GM21515 (cell line): Measurements from ENCODE around the gene ANO3.
"Not testable (repeated sequence)": the region's sequence is repeated elsewhere in the genome, so short reads cannot be mapped to it uniquely, and the experiment has no call there.

Experiments used
- ATAC-seq: cut with Tn5 transposase; IDR thresholded peaks from one replicate; pipeline ENCODE4 v1.9.1; 2021; ENCODE audit not compliant: unreplicated experiment

ANO3 gene

DNA sequence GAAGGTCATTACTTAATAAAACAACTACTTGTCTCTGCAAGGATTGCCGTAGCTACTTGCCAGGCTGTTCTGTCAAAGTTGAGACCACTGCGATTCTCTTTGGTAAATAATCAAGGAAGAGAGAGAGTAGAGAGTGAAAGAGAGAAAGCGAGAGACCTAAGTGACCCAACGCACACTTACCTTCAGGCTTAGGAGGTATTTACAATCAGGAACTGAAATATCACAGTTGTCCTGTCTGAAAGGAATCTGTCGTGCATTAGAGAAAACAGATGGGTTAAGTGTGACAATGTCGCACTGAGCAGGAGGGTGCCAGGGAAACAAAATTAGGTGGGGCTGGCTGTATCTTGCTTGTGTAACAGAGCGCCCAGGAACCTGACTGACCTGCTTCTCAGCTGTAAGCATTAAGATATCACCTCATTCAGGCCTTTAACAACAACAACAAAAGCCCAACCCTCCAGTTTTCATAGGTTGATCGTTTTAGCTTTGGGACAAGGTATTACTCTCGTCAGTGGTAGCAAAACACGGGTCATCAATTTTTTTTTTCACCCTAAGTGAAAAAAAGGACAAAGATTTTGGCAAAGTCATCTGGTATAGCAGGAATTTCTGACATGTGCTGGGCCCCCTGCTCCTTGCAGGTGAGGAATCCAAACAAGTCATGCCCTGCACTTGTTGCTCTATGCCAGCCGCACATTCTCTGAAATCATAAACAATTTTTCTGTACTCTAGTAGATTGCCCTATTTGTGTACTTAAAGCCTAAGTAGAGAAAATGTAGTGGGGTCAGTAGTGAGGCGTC lies 240.1 kb downstream of the ANO3 start, which contains the start of gene MUC15:
Gene MUC15 (minus strand): TSS at position 403 of the 794 bp plus-strand sequence. CDS start 5,169 bp downstream, outside the sequence.
- ATAC-seq = no peak

DNA sequence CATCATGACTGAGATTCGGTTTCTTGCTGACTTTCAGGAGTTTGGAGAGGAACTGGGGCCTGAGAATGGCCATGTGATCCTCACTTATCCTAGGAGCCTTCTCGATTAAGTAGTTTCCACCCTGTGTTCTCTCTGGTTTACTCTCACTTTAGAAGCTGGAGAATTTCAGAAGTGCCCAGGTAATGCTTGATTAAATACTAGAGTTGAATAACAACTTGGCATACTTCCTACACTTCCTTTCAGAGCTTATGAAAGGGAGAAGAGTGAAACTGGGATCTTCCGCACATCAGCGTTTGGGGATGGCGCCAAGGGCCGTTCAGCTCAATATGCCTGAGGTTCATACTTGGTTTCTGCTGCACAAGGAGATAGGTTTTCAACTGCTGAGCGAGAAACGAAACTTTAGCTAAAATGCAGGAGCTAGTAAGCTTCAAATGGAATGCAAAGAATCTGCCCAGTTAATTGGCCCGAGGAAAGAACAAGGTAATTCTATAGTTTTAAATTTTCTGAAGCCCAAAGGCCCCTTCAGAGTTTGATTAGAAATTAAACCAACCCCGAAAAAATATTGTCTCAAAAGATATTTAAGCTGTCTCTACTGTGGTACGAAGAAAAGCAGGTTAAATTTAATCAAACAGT lies 241.0 kb downstream of the ANO3 start:
- no peak for ATAC-seq

DNA sequence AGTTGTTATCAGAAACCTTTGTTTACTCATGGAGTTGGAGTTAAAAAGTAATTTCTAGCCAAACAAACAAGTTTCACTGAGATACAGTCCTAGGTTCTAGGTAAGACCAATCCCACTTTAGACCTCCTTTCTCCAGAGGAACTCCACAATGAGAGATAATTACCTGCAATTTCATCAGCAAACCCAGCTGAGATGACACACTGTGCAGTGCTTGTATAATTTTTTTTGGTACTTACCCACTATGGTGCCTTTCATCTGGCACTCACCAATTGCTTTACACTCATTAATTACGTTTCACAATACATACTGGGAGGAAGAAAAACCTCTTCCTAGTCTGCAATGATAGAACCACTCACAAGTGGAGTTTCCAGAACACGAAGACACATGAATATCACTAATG lies 242.0 kb downstream of the ANO3 start:
- ATAC-seq = no peak

DNA sequence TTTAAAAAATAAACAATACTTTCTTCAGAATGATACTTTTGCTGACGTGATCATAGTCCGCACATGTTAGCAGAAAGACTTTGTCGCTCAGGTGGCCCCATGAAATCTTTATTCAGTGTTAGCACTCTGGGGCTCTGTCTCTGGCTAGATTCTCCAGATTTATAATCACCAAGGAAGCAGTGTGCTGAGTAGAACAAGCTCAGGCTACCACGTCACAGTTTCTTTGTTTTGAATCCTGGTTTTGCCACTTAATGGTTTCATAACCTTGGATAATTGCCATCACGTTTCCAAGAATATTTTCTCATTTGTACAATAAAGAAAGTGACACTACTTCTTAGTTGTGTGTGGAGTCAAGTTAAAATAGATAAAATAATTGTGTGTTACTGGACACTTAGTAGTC lies 244.0 kb downstream of the ANO3 start:
- ATAC-seq = no peak

DNA sequence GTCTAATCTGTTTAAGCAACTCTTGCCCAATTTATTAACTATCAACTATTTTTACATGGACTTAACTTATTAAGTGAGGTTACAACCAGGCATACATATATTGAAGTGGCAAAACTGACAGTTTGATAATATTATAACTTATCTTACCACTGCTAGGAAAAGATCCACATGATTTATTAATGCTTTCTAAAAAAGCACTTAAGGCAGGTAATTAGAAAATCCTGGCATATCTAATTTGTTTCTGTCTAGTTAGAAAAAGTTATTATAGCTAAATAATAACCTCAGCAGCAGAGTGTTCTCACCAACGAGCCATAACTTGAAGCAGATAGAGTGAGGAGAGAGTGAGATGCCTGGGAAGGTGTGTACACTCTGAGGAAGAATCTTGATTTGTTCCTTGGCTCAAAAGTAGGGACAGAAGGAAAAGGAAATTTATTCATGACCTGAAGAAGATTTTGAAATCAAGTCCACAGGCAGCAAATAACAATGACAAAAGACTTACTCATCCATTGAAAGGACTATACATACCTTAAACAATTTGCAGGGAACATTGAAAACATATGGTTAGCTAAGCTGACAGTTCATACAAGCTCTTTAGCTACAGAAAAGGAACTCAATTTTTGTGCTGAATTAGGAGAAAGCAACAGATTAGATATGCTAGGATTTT lies 247.2 kb downstream of the ANO3 start:
- no peak for ATAC-seq

DNA sequence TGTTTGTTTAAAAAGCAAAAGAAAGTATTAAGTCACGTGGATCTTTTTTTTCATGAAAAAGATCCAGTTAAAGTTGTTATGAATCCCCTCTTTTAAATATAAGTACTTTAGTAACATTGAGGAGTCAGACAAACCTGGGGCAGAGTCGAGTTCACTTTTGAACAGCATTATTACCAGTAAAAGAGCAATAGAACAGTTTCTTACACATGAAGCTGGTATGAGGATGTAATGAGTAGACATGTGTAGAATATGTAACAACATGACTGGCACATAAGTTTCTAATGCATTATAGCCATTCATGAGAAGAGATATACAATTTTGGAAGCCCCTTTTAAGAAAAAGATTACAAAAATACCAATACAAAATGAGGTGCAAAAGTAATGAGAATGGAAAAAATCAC lies 247.8 kb downstream of the ANO3 start:
- no peak for ATAC-seq

DNA sequence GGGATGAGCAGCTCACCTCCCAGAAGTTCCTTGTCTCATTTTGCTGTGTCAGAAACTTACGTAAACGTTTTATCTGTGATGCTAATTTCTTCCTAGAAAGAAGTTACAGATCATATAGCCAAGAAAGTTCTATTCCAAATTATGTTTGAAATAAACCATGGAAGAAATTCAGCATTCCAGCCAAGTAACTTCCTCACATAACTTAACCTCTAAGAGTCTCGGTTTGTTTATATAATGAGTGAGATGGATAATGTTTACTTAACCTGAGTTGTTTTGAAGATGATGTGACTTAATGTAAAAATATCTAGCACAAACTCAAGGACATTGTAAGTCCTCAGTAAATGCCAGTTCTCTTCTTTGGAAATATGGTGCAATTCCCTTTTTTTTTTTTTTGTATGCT lies 249.0 kb downstream of the ANO3 start:
- no peak for ATAC-seq

DNA sequence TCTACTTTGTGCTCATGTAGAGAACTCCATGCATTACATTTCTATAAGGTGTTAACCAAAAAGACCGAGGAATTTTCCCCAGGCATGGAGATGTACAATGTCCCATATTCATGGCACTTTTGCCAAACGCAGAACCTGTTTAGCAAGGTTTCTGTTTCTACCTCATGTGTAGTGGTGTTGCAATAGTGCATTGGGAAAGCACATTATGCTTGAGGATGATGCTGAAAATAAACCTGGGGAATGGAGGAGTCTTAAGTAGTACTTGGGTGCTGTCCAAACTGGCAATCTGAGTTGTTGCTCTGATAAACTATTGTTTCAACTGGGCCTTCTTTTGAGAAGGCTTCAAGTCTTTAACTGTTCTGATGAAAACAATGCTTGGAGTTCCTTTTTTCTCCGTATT lies 251.6 kb downstream of the ANO3 start:
- no peak for ATAC-seq

DNA sequence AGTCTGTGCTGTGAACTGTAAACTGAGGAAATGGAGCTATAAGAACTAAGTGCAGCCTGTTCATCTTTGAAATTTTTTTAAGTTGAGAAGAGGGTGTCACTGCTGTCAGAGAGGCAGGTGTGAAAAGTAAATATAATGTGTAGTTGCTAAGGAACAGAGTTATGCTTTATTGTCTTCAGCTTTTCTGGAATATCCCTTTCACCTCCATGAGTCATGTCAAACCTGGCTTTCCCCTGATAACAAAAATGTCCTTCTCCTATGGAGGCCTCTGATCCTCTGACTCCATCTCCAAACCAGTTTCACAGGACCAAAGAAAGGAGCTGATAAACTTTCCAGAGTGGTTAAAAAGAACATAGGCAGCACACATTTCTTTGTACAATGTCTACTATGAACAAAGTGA lies 252.9 kb downstream of the ANO3 start:
- ATAC-seq = no peak

DNA sequence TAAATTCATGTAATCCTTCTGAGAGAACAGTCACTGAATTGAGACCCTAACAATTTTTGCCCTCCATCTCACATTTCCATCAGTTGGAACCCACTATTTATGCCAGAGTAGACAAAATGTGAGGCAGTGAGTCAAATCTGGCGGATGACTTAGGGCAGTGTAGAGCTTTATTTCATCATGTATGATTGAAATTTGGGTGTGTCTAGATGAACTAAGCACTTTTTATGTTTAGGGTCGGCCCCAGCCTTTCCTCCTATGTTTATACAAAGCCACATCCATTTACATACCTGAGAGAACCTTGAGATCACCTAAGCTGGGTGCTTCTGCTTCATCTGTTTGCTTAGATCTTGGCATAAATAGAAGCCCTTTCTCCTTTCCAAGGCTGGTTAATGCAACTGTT lies 255.1 kb downstream of the ANO3 start:
- ATAC-seq = no peak

DNA sequence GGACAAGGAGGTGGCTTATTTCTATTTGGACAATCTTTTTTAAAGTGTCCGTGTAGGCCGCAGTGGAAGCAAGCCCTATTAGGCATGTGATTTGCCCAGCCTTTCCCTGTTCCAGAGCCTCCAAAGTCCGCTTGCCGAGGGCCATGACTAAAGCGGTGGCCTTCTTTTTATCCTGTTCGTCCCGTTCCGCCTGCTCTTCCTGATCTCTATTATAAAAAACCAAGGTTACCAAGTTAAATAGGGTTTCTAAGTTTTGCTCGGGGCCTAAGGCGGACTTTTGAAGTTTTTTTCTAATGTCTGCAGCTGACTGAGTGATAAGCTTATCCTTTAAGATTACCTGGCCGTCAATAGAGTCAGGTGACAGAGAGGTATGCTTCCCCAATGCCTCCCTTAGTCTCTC lies 261.8 kb downstream of the ANO3 start:
- ATAC-seq = no peak

DNA sequence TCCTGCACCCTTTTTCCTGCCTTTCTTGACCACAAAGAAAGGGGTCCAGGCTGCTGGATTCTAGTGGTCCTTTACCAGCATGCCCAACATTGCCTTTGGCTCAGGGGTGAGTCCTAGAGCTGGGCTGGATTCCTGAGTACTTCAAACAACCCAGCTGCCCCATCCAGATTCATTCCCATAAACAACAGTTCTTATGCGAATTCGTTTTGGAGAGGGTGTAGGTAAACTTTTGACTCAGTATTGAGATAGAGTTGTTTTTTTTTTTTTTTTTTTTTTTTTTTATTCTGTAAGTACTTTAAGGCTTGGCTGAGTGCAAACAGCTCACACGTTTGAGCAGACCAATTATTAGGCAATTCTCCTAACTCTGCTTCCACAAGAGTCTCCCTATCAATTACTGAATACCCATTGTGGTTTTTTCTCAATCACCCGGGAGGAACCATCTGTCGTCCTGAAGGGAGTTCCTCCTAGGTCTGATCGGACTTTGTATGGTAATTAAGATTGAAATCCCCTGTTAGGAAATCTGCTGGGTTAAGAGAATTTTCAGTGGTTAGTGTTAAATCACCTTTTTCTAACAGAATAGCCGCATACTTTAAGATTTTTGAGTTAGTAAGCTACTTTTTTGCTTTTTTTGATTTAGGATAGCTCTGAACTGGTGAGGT lies 263.4 kb downstream of the ANO3 start:
- not testable (repeated sequence) for ATAC-seq

DNA sequence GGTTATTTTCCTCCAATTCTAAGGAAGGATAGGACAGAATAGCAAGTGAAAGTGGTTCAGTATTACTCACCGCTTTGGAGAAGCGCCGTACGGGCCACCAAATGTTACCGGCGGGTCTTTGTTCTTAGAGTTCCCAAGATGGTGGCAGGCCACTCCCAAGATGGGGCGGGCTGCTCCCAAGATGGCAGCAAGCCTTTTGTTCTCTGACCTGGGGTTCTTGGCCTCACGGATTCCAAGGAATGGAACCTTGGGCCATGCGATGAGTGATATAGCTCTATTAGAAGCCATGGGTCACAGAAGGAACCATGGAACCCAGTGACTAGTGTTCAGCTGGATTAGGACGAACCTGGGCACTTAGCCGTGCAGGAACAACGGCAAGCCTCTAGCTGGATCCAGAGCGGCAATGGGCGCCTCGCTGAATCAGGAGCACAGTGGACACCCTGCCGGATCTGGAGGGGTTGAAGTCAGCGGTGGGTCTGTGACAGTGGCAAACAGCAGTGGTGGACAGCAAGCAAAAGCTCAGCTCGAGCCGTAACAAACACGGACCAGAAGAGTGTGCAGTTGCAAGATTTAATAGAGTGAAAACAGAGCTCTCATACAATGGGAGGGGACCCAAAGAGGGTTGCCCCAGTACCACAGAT lies 265.2 kb downstream of the ANO3 start:
- ATAC-seq = not testable (repeated sequence)

DNA sequence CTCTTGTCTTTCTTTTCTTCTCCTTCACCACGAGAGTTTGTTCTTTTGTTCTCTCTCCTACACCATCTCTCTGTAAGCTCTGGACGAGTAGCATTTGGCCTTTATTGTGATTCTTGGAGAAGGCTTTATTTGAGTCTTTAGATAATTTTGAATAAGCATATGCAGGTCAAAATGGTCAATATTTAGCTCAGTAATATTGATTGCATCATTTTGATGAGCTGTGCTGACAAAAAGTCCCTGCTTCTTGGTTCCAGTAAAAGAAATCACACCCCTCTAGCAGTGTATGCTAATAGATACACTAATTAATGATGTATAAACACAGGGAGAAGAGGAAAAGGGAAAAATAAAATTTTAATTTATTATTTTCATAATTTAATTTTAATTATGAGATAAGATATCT lies 266.0 kb downstream of the ANO3 start:
- no peak for ATAC-seq

DNA sequence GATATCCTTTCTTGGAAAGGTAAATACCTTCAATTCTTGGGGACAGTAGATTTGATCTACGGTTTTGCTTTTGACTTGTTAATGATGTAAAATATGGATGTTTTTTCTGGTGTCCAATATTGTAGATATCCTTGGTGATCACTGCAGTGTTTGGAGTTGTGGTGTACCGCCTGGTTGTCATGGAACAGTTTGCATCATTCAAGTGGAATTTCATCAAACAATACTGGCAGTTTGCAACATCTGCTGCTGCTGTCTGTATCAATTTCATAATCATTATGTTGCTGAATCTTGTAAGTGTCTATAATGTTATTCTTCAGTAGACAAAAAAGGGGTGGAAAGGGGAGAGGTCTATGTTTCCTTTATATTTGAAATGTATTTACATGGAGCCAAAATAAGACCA lies 267.5 kb downstream of the ANO3 start:
- ATAC-seq = no peak

DNA sequence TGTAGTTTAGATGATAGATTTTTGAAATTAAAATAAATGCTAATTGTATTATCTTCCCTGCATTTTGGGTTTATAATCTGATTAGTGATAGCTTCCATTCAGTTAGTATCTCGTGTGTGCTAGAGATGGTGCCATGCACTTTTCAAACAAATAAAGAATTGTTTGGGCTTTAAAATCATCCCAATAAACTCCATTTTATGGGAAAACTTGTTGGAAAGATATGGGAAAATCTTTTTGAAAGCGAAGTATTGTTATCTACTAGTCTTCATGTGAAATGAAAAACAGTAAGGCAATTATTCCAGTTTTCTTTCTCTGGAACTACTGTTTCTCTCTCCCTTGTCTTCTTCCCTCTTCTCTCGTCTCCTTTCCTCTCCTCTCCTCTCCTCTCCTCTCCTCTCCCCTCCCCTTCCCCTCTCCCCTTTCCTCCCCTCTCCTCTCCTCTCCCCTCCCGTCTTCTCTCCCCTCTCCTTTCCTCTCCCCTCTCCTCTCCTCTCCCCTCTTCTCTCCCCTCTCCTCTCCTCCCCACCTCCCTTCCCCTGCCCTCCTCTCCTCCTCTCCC lies 268.0 kb downstream of the ANO3 start:
- no peak for ATAC-seq

DNA sequence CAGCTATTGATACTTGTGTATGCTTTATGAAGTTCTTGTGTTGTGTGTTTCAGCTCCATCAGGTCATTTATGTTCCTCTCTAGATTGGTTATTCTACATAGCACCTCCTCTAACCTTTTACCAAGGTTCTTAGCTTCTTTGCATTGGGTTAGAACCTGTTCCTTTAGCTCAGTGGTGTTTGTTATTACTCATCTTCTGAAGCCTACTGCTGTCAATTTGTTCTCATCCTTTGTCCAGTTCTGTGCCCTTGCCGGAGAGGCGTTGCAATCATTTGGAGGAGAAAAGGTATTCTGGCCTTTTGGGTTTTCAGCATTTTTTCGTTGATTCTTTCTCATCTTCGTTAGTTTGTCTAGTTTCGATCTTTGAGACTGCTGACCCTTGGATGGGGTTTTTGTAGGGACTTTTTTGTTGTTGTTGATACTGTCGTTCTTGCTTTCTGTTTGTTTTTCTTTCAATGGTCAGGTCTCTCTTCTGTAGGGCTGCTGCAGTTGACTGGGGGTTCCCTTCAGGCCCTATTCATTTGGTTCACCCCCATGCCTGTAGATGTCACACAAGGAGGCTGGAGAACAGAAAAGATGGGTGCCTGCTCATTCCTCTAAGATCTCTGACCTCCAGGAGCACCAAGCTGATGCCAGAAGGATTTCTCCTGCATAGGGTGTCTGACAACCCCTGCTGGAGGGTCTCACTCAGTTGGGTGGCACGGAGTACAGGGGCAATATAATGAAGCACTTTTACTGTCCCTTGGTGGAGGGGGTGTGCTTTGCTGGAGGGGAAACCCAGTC lies 276.0 kb downstream of the ANO3 start:
- no peak for ATAC-seq

DNA sequence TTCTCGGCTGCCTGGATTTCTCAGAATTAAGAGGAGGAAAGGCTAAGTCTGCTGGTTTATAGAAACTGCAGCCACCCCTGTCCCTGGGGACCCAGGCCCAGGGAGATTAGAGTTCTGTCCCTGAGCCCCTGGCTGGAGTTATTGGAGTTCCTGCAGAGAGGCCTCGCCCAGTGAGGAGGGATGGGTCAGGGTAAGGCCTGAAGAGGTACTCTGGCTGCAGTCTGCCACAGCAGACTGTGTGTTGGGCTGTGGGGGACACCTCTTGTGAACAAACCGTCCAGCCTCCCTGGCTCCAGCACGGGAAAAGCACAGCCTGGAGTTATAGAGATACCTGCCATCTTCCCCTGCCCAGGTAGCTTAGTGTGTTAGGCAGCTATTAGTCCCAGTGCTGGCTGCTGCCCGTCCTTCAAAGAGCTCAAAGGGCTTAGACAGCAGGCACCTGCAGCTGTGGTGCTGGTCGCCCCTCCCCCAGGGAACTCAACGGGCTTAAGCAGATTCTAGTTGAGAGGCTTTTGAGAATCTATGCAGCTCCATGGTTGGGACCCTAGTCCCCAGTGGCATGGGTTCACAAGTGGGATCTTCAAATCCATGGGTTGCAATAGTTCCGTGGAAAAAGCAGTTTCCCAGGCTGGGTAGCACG lies 276.7 kb downstream of the ANO3 start:
- ATAC-seq = no peak

DNA sequence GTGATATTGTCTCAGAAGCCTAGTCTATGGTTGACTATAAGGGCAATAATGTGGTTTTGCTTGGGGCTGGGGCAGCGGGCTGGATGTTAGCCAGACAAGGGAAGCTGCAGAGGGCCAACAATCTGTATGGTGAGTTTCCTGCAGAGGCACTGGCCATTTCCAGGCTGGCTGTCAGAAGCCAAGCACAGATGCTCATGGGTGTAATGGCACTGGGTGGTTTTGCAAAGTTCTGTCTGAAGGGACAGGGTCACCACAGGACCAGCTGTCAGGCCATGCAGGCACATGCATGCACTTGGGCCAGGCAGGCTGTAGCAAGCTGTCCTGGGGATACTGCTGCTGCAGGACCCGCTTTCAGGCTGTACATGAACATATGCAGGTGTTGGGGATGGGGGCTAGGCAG lies 281.8 kb downstream of the ANO3 start:
- no peak for ATAC-seq

DNA sequence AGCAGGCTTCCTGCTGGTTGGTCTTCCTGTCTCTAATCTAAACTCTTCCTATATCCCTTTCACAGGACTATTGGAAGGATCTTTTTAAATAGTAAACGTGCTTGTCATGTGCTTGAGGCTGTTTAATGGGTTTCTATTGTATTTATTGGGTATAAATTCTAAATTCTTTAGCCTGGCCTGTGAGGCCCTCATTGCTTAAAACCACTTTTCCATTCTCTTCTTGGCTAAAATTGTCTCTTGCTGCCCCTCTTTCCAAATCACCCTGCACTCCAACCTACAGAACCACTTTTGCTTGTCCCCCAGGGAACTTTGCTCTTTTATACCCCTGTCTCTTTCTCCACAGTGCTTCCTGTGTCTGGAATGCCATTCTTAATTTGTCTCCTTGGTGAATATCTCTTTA lies 286.5 kb downstream of the ANO3 start:
- ATAC-seq = no peak
